Dorsolateral prefrontal cortex (tissue), 118 donors: ENCODE measurements around the gene OR2J2. TPM values are rescaled to one million over a fixed set of nuclear protein-coding genes. Genes with fewer than 3 reads are reported as not detected.

Experiments
- total RNA-seq, 120 experiments: library from RNA; stranded (reverse); gene quantifications; one replicate each; pipeline versions ENCODE4 v1.2.3 to v1.2.4, GENCODE V29; 2022

Gene OR2J2
- total RNA-seq, 120 experiments from 2014 or later, result 0.21 to 0.41 TPM; not detected in 118

Other genes with a start within 250 kb of the OR2J2 start
- 10 to 100 TPM; 31.7 to 61.4 (median 42.6) TPM for gene TRIM27, start 246.9 kb upstream of the OR2J2 start, total RNA-seq
- gene ZNF311, start 165.6 kb upstream of the OR2J2 start, total RNA-seq, result 1 to 10 TPM in 21 of 120 experiments, under 1 TPM in 96, not detected in 3; 0.16 to 1.7 (median 0.59) TPM
- gene OR2W1, start 125.7 kb upstream of the OR2J2 start, total RNA-seq, result not detected
- gene OR2B3, start 83.6 kb upstream of the OR2J2 start, total RNA-seq, result not detected
- not detected for gene OR2J1, start 71.4 kb upstream of the OR2J2 start, total RNA-seq
- gene OR2J3, start 62.8 kb upstream of the OR2J2 start, total RNA-seq, result not detected
- under 1 TPM in 3 of 120 experiments, not detected in 117; 0.07 to 0.08 (median 0.08) TPM for gene OR14J1, start 130.8 kb downstream of the OR2J2 start, total RNA-seq
- gene OR5V1, start 198.0 kb downstream of the OR2J2 start, total RNA-seq, result not detected
- not detected for gene OR12D3, start 204.4 kb downstream of the OR2J2 start, total RNA-seq
- gene OR12D2, start 224.7 kb downstream of the OR2J2 start, total RNA-seq, result not detected
- under 1 TPM in 1 of 120 experiments, not detected in 119; 0.36 TPM for gene OR12D1, start 244.0 kb downstream of the OR2J2 start, total RNA-seq